Stimulated activated CD8-positive, alpha-beta memory T cell treated with anti-CD3 and anti-CD28 coated beads, Interleukin-7, amount 100 ng/mL, for 24 hours (primary cell): ENCODE results near the gene SRPK2.
"Not testable (repeated sequence)": the region's sequence is repeated elsewhere in the genome, so short reads cannot be mapped to it uniquely, and the experiment has no call there.

Experiments
- DNase-seq: peaks from one replicate; pipeline ENCODE4 v3.0.0-alpha.2; 2020; ENCODE audit warnings: low read depth

The SRPK2 gene

DNA sequence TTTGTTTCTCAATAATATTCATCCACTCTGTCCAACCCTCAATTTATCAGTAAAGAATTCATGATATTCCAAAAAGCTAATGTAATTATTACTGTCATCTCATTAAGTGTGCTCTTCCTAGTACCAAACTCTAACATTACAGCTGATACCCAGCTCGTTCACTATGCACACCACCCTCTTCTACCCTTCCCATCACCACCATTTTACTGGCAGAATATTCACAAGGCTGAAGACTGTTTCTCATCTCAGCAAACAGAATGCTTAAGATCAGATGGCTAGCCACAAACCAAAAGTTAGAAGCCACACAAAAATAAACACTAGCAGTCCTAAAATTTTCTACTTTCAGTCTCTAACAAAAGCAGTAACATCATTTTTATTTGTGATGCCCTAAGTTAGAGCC is 121.5 kb downstream of the SRPK2 start:
- no peak for DNase-seq

DNA sequence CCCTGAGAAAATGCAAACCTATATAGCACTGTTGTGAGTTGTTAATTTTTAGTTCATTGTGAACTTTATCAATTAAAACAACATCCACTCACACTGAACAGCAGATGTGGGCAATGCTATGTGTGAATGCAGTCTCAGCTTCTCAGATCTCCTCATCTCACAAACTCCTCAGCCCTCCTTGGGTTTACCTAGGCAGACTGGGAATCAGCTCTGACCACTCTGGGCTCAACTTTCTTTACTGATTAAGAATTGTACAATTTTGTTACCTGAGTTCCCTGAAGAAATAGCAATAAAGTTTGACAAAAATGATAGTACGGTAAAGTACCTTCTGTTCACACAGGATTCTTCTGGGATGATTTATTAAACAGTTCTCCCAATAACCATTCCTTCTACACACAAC is 124.0 kb downstream of the SRPK2 start:
- no peak for DNase-seq

DNA sequence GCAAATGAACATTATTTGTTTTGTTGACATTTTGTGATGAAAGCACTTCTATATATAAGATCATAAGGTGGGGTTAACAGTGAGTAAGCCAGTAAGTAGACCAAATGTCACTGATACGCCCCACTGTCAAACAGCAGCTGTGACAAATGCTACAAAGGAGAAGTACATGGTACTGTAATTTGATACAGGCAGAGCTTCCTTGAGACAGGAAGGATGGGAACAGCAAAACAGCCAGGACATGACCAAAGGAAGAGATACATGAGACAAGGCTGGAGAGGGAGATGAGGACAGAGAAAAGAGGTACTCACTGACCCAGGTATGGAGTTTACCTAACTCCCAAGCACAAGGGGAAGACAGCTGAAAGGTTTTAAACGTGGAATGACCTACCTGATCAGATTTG is 127.0 kb downstream of the SRPK2 start:
- no peak for DNase-seq

DNA sequence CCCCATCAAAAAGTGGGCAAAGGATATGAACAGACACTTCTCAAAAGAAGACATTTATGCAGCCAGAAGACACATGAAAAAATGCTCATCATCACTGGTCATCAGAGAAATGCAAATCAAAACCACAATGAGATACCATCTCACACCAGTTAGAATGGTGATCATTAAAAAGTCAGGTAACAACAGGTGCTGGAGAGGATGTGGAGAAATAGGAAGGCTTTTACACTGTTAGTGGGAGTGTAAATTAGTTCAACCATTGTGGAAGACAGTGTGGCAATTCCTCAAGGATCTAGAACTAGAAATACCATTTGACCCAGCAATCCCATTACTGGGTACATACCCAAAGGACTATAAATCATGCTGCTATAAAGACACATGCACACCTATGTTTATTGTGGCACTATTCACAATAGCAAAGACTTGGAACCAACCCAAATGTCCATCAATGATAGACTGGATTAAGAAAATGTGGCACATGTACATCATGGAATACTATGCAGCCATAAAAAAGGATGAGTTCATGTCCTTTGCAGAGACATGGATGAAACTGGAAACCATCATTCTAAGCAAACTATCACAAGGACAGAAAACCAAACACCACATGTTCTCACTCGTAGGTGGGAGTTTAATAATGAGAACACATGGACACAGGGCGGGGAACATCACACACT is 128.4 kb downstream of the SRPK2 start:
- not testable (repeated sequence) for DNase-seq

DNA sequence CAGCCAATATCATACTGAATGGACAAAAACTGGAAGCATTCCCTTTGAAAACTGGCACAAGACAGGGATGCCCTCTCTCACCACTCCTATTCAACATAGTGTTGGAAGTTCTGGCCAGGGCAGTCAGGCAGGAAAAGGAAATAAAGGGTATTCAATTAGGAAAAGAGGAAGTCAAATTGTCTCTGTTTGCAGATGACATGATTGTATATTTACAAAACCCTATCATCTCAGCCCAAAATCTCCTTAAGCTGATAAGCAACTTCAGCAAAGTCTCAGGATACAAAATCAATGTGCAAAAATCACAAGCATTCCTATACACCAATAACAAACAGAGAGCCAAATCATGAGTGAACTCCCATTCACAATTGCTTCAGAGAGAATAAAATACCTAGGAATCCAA is 129.8 kb downstream of the SRPK2 start:
- not testable (repeated sequence) for DNase-seq

DNA sequence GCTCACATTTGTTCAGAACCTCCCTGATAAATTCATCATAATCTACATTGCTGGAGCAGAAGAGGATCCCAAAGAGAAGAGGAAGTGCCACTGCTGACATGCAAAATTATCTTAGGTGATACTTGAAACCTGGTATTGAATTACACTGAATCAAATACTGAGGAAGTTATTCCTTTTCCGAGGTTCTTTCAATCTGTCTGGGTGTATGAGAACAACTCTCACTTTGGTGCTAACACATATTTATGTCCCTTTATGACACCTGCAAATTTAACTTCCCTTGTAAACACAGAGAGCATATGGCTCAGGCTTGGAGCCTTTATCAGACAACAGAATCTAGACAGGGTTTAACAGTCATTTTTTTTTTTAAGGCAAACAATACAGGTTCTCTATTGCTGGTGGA is 131.4 kb downstream of the SRPK2 start:
- DNase-seq: no peak

DNA sequence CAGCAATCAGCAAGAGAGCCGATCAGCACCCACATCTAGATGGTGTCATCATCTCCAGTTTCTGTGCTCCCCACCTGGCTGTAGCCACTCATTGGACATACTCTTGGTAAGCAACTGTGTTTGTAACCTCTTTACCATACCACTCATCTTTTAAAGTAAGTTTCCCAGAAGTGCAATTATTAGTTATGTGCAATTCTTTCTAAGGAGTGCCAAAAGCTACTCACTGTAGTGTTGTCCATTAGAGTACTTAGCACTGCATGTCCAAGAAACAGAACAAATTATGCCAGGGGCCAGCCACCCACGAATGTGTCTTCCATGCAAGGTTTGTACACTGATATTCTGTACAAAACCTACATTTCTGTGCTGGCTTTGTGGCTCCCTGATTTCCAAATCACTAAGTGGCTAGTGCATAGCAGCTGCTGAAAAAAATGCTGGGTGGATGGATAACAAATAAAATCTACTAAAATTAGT is 131.9 kb downstream of the SRPK2 start:
- no peak for DNase-seq

DNA sequence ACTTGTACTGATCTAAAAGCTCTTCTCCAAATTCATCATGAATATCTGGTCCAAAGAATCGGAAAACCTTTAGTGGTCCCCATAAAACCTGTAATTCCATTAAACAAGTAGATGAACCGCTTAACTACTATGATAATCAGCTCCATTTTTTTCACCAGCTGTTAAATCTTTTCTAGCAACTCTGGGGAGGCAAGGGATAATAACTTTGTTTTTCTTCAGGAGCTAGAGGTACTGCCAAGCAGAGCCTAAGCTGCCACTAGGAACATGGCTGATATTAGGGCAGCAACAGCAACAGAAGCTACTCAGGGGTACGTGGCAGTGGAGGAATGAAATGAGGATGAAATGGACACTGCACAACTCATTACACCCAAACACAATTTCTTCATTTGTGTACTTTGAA is 138.0 kb downstream of the SRPK2 start:
- DNase-seq: no peak

DNA sequence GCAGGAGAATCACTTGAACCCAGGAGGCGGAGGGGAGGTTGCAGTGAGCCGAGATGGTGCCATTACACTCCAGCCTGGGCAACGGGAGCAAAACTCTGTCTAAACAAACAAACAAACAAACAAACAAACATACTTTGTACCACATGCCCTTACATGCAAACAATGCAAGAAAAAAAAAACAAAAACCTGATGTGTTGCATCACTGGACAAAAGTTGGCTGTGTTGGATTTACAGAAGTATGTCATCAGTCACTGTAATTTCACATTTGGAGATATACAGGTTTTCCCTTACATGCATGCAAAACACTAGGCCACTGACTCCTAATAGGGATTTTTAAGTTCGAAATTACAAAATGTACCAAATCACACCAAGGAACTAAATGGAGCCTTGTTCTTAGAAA is 138.5 kb downstream of the SRPK2 start:
- no peak for DNase-seq

DNA sequence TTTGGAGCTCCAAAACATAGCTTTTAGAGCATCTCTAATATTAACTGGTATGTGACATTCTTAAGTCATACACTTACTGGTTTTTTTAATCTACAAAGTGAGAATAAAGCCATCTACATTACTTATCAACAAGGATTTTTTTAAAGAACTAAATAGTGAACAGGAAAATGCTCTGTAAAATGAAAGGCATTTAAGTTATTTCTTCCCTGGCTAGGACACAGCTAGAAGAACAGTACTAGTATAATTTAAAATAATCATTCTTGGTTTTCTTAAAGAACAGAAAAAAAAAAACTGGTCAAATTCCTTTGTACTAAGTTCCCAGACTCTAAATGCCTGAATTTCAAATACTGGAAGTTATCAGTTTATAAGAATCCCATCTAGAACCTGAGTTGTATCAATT is 139.5 kb downstream of the SRPK2 start:
- DNase-seq: no peak

DNA sequence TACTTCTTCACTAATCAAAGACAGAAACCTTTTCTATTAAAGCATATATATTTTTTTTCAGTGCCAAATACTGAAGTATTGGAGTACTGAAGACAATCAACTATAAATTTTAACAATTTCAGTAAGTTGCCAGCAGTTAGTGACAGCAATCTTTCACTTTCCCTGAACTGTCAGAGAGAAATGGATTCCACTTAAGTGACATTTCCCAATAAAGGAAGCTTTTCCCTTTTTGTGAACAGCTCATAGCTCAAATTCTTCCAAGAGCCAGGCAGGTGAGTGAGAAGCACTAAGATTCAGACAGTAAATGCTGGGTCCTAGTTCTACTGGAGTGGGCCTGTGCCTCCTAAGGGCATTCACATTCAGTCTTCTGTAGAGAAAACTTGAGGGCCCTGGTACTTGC is 142.0 kb downstream of the SRPK2 start:
- no peak for DNase-seq

DNA sequence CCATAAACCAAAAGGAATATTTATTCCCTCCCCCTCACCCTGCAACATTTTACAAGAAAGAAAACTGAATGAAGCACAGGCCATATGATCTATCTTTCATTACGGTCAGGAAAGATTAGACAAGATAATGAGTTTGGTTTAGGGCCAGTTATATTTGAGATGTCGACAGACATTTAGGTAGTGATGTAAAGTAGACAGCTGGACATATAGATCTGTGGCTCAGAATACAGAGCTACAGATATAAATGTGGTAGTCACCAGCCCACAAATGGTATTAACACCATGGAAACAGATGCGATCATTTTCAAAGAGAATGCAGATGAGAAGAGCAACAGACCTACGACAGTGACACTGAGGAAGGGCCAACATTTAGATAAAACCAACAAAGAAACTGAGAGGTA is 142.5 kb downstream of the SRPK2 start:
- DNase-seq: no peak

DNA sequence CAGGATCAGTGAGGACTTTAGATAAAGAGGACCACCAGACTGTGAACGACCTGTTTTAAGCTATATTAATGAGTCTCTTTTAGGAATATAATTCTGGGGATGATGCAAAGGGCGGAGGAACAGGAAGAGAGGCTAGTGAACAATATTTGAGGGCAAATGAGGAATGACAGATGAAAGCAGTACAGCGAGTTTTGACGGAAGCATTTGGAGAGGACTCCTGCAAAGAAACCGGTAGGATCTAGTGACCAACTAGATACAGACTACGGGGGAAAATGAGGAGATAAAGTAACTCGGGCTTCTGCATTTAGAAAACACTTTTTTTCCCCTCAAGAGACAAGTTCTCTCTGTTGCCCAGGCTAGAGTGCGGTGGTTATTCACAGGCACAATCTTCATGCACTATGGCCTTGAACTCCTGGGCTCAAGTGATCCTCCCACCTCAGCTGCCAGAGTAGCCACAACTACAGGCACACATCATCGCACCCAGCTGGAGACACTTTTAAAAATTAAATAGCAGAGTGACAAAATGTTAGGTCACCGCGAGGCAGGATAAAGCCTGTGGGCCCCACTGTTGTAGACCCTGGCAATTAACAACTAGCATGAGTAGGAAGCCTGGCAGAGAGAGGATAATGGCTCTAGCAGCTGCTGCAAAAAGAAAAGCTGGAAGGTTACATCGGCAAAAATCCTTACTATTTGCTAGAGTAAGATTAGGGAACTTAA is 143.2 kb downstream of the SRPK2 start:
- no peak for DNase-seq

DNA sequence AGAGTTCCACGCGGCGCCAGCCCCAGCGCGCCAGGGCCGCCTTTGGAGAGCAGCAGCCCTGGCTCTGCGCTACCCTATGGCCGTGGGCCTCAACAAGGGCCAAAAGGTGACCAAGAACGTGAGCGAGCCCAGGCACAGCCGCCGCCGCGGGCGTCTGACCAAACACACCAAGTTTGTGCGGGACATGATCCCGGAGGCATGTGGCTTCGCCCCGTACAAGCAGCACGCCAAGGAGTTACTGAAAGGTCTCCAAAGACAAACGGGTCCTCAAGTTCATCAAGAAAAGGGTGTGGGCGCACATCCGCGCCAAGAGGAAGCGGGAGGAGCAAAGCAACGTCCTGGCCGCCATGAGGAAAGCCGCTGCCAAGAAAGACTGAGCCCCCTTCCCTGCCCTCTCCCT is 144.1 kb downstream of the SRPK2 start:
- no peak for DNase-seq

DNA sequence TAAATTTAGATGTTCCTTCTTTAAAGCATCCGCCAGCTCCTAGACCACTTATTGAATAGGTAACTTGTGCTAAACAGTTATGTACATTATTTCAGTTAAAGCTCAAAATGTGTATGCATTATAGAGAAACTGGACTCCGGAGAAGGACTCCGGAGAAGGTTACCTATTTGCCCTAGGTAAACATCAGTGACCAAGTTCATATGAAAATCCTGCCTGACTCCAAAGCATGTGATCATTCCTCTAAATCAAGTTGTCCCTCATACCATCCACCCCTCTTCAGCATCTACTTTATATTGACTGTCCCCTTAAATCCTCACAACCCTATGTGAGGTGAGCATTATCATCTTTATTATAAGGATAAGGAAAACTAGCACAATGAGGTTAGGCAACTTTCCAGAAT is 147.5 kb downstream of the SRPK2 start:
- DNase-seq: no peak

DNA sequence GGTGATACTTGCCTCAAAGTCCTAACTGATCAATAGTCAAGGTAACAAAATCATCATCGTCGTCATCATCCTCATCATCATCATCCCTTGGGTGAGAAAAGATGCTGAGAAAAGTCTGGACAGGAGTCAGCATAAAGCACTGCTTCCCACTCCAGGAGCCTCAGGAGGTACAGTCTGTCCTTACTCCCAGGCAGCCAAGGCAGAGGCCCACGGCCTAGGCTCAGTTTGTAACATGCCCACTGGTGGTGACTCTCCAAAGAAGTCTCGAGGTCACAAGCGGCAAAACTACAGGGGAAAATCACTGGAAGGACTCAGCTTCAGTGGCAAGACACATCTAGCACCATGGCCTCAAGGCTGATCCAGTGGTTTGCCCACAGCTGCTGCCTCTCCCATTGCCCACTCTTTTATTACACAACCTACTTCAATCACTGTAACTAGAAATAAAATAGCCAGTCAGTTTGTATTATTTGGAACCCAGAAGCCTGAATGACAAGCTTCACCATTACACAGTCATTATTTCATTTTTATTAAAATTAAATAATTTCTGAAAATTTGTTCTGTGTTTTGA is 150.4 kb downstream of the SRPK2 start:
- no peak for DNase-seq

DNA sequence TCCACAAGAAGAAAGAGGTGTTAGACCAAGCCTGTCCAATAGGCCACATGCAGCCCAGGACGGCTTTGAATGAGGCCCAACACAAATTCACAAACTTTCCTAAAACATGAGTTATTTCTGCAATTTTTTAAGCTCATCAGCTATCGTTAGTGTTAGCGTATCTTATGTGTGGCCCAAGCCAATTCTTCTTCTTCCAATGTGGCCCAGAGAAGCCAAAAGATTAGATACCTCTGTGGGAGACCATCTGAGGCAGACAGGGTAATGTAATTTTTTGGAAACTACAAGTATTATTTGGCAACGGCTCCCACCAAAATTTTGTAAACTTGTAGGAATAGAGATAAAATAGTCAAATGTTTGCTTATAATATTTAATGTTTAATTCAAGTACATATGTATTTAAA is 153.8 kb downstream of the SRPK2 start:
- DNase-seq: no peak

DNA sequence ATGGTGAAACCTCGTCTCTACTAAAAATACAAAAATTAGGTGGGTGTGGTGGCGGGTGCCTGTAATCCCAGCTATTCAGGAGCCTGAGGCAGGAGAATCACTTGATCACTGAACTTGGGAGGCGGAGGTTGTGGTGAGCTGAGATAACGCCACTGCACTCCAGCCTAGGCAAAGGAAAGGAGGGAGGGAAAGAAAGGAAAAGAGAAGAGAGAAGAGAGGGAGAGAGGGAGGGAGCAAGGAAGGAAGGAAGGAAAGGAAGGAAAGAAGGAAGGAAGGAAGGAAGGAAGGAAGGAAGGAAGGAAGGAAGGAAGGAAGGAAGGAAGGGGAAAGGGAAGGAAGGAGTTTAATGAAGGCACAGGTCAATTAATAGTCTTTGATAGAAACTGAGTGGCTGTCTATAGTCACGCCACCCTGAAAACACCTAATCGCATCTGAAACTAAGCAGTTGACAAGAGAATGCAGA is 155.9 kb downstream of the SRPK2 start:
- not testable (repeated sequence) for DNase-seq

DNA sequence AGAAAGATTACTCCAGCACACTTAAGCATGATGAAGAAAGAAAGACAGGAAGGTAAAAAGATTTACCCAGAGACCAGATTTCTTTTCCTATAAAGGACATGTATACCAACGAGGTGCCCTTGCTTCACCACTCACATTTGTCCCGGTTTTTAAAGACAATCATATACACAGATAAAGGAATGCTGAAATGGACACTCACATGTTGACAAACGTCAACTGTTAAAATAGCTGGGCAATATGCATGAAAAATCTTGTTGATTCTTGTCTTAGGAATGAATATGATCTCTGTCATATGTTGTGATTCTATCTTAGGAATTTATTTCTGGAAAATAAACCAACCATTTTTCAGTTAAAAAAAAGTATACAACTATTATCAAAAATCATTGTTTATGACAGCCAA is 158.2 kb downstream of the SRPK2 start:
- no peak for DNase-seq

DNA sequence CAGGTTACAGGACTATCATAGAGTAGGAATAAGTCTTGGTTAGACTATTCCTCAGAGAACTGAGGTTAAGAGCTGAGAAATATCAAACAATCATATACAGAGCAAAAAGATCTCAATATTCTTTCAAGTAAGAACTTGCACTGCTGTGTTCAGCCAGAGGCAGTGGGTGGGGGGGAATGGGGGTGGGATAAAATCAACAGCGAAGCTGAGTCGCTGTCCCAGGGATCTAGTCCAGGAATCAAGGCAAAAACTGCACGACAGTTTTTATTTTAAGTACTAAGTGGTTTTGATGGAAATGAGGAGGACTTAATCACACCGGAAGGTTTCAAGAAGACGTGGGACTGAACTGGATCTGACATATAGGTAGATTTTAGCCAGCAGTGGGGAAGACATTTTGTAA is 159.1 kb downstream of the SRPK2 start:
- DNase-seq: no peak

DNA sequence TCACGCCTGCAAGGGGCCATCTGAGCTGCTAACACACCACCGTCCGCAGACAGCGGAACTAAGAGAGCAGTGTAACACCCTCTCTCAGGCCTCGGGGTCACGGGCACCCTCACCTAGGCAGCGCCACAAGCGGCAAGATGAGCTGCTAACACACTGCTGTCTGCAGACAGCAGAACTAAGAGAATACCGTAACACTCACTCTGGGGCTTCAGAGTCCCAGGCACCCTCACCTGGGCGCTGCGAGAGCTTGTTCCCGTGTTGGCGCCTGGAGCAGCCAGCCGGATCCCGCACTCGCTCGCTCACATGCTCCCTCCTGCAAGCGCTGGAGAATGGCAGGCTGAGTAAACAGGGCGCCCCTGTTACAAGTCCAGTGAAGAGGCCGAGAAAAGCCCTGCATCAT is 160.2 kb downstream of the SRPK2 start:
- DNase-seq: no peak

DNA sequence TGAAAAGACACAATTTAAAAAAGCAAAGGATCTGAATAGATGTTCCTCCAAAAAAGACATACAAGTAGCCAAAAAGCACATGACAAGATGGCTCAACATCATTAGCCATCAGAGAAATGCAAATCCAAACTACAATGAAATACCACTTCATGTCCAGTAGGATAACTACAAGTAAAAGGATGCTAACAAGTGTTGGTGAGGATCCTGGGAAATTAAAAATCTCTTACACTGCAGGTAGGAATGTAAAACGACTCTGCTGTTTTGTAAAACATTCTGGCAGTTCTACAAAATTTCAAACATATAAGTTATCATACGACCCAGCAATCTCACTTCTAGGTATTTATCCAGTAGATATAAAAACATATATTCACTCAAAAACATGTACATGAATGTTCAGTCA is 161.3 kb downstream of the SRPK2 start:
- DNase-seq: no peak

DNA sequence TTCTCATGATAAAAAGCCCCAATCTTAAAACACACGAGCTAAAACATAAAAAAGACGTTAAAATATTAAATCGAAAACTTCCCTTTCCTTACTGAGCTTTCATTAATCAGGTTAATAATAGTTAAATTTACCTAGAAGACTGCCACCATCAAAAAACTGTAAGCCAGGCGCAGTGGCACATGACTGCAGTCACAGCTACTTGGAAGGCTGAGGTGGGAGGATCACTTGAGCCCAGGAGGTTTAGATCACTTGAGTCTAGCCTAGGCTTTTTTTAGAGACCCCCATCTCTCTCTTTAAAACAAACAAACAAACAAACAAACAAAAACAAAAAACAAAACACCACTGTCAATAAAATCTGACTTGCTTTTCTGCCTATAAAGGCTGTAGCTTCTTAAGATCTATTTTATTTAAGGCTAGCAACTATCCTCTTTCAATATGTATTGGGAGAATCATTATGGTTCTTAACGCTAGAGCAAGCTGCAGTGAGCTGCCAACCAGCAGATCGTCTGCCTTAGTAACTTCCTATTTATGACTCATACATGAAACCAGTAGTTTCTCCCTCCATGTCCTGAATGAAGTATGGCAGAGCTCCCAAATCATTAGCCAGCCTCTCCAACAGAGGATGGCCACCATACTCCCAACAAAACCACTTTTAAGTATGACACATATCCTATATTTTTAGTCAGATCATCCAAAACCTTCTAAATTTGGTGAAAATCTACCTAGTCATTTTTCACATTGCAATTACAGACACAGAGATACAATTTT is 163.7 kb downstream of the SRPK2 start:
- DNase-seq: no peak
